Measurements from ENCODE around the gene ZNF362. TPM values are rescaled to one million over a fixed set of nuclear protein-coding genes. Genes with fewer than 3 reads are reported as not detected.

Gene ZNF362
- total and polyA plus RNA-seq, 2 donors (not counting 1 experiment from before 2014, with no cell fraction given), result 3.8 to 5.7 TPM

GRCh38 chr1:33244809-33245186, 11.5 kb upstream of the ZNF362 start:
- no peak for TF ChIP-seq EZH2 (IDR thresholded peaks at IDR 0.05; ENCODE audit: low read length, missing control alignments)
- no peak for TF ChIP-seq CTCF (conservative IDR thresholded peaks at IDR 0.05 in 1 of 2, IDR thresholded peaks at IDR 0.05 in 1 of 2; ENCODE audit: low read depth in 1 of 2, low read length in 2 of 2)
- DNase-seq (ENCODE audit: low read depth in 2 of 2), result no peak
- H3K4me2 ChIP-seq (ENCODE audit: extremely low read depth, insufficient read depth, low read length), result no peak overlapping the region
- H4K20me1 ChIP-seq (ENCODE audit: control insufficient read depth, extremely low read depth, insufficient read depth, low read length), result no peaks in the 10 kb centered on the region
- no peaks in the 10 kb centered on the region for H3K9me3 ChIP-seq (ENCODE audit: control insufficient read depth, insufficient read depth, low read depth, low read length)
- H2AFZ ChIP-seq (ENCODE audit: low read length), result no peak overlapping the region
- no peak overlapping the region for H3K27ac ChIP-seq (ENCODE audit: insufficient read depth, low read length)
- no peaks in the 10 kb centered on the region for H3K4me1 ChIP-seq (ENCODE audit: control insufficient read depth, extremely low read depth, insufficient read depth, low read length)
- H3K4me3 ChIP-seq (replicated peaks in 1 of 4; ENCODE audit: control extremely low read depth in 1 of 4, insufficient read depth in 1 of 4, low read depth in 3 of 4, low read length in 4 of 4), result no peak overlapping the region
- no peaks in the 10 kb centered on the region for H3K36me3 ChIP-seq (ENCODE audit: control insufficient read depth, insufficient read depth, low read length)
- peaks cover 20% of the 10 kb centered on the region for H3K27me3 ChIP-seq (ENCODE audit: control insufficient read depth, insufficient read depth, low read length)
- H3K79me2 ChIP-seq (ENCODE audit: control insufficient read depth, insufficient read depth, low read length), result no peaks in the 10 kb centered on the region
- no peak overlapping the region for H3K9ac ChIP-seq (ENCODE audit: insufficient read depth, low read length)

DNA sequence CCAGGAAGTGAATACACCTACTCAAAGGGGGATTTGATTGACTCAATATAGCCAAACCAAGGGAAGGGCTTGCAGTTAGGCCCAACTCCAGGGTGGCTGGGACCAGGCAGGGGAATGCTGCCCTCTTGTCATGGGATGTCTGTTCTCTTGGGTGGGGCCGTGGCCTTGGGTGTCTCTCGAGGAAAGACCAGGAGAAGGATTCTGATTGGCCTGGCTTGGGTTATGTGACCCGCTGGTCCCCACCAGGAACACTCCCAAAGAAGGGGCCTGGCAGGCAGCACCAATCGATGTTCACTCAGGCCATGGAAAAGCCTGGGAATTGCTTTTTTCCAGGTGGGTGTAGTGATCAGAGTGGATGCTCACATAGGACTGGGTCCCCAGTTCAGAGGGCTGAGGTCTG, 10.1 kb upstream of the ZNF362 start:
- Histone ChIP-seq H3K36me3 (ENCODE audit: control insufficient read depth, insufficient read depth, low read length) (no peaks in the 10 kb centered on the region), H3K4me2 (ENCODE audit: extremely low read depth, insufficient read depth, low read length) (no peak overlapping the region), H4K20me1 (ENCODE audit: control insufficient read depth, extremely low read depth, insufficient read depth, low read length) (no peaks in the 10 kb centered on the region), H3K9me3 (ENCODE audit: control insufficient read depth, insufficient read depth, low read depth, low read length) (no peaks in the 10 kb centered on the region), H3K79me2 (ENCODE audit: control insufficient read depth, insufficient read depth, low read length) (no peaks in the 10 kb centered on the region), H3K4me3 (replicated peaks in 1 of 4; ENCODE audit: control extremely low read depth in 1 of 4, insufficient read depth in 1 of 4, low read depth in 3 of 4, low read length in 4 of 4) (no peak overlapping the region), H3K9ac (ENCODE audit: insufficient read depth, low read length) (no peak overlapping the region), H3K4me1 (ENCODE audit: control insufficient read depth, extremely low read depth, insufficient read depth, low read length) (no peaks in the 10 kb centered on the region), H2AFZ (ENCODE audit: low read length) (no peak overlapping the region), H3K27me3 (ENCODE audit: control insufficient read depth, insufficient read depth, low read length) (peaks cover 23% of the 10 kb centered on the region), H3K27ac (ENCODE audit: insufficient read depth, low read length) (no peak overlapping the region)
- no peak for TF ChIP-seq EZH2 (IDR thresholded peaks at IDR 0.05; ENCODE audit: low read length, missing control alignments)
- TF ChIP-seq CTCF (conservative IDR thresholded peaks at IDR 0.05 in 1 of 2, IDR thresholded peaks at IDR 0.05 in 1 of 2; ENCODE audit: low read depth in 1 of 2, low read length in 2 of 2), result no peak
- no peak for DNase-seq (ENCODE audit: low read depth in 2 of 2)

DNA sequence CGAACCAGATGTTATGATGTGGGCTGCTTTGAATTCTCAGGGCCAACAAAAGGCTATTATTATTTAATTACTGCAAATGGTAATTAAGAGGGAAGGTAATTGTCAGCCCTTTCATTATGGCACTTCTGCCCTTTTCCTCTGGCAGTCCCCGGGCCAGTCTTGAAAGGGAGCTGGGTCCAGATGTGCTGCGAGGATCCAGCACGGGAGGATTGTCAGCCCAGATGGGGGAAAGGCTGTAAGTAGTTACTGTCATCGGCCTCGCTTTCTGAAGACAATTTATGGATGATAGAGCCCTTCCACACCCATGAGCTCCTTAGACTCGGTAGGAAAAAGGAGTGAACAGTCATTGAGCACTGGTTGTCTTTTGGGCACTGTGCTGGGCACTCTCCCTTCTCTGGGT, 8.7 kb upstream of the ZNF362 start:
- no peaks in the 10 kb centered on the region for H3K36me3 ChIP-seq (ENCODE audit: control insufficient read depth, insufficient read depth, low read length)
- H3K9ac ChIP-seq (ENCODE audit: insufficient read depth, low read length), result no peak overlapping the region
- no peaks in the 10 kb centered on the region for H3K79me2 ChIP-seq (ENCODE audit: control insufficient read depth, insufficient read depth, low read length)
- H3K27me3 ChIP-seq (ENCODE audit: control insufficient read depth, insufficient read depth, low read length), result peaks cover 25% of the 10 kb centered on the region
- no peak overlapping the region for H2AFZ ChIP-seq (ENCODE audit: low read length)
- TF ChIP-seq EZH2 (IDR thresholded peaks at IDR 0.05; ENCODE audit: low read length, missing control alignments), result no peak
- TF ChIP-seq CTCF (conservative IDR thresholded peaks at IDR 0.05 in 1 of 2, IDR thresholded peaks at IDR 0.05 in 1 of 2; ENCODE audit: low read depth in 1 of 2, low read length in 2 of 2), result no peak
- no peak for DNase-seq (ENCODE audit: low read depth in 2 of 2)
- no peak overlapping the region for H3K4me2 ChIP-seq (ENCODE audit: extremely low read depth, insufficient read depth, low read length)
- H3K4me1 ChIP-seq (ENCODE audit: control insufficient read depth, extremely low read depth, insufficient read depth, low read length), result no peaks in the 10 kb centered on the region
- no peak overlapping the region for H3K4me3 ChIP-seq (replicated peaks in 1 of 4; ENCODE audit: control extremely low read depth in 1 of 4, insufficient read depth in 1 of 4, low read depth in 3 of 4, low read length in 4 of 4)
- H4K20me1 ChIP-seq (ENCODE audit: control insufficient read depth, extremely low read depth, insufficient read depth, low read length), result no peaks in the 10 kb centered on the region
- H3K9me3 ChIP-seq (ENCODE audit: control insufficient read depth, insufficient read depth, low read depth, low read length), result no peaks in the 10 kb centered on the region
- H3K27ac ChIP-seq (ENCODE audit: insufficient read depth, low read length), result no peak overlapping the region
